T-helper 22 cell (primary cell): ENCODE results near the gene IFNG-AS1.

Experiments
- DNase-seq: peaks from one replicate; pipeline ENCODE4 v3.0.0-alpha.2; 2020; ENCODE audit warnings: low read depth

IFNG-AS1 gene

GRCh38 chr12:67989184-67989920 is at the start of gene IFNG-AS1:
TSS of gene IFNG-AS1 (plus strand) at chr12:67989447.
- DNase-seq, result no peak

- DNase-seq, result no peak
These were observed 49.6 kb upstream of the IFNG-AS1 start for GRCh38 chr12:67939611-67940010.

GRCh38 chr12:67940780-67941243 is 48.4 kb upstream of the IFNG-AS1 start:
- DNase-seq, result no peak

- DNase-seq, result no peak
These were observed 46.5 kb upstream of the IFNG-AS1 start for GRCh38 chr12:67942724-67943123.

GRCh38 chr12:67943141-67943892 is 45.9 kb upstream of the IFNG-AS1 start:
- DNase-seq, result no peak

GRCh38 chr12:67944093-67944492 is 45.2 kb upstream of the IFNG-AS1 start:
- DNase-seq, result no peak

- DNase-seq, result no peak
These were observed 36.5 kb upstream of the IFNG-AS1 start for GRCh38 chr12:67952787-67953186.

GRCh38 chr12:67957383-67957782 is 31.9 kb upstream of the IFNG-AS1 start:
- no peak for DNase-seq

GRCh38 chr12:67958187-67958586 is 31.1 kb upstream of the IFNG-AS1 start:
- DNase-seq, result no peak

- DNase-seq, result no peak
These were observed 24.8 kb upstream of the IFNG-AS1 start for GRCh38 chr12:67964456-67964855.

- DNase-seq, result no peak
These were observed 22.7 kb upstream of the IFNG-AS1 start for GRCh38 chr12:67966560-67966959.

GRCh38 chr12:67968321-67968720 is 20.9 kb upstream of the IFNG-AS1 start:
- no peak for DNase-seq

- no peak for DNase-seq
These were observed 20.5 kb upstream of the IFNG-AS1 start for GRCh38 chr12:67968725-67969124.

GRCh38 chr12:67969134-67969802 is 20.0 kb upstream of the IFNG-AS1 start:
- DNase-seq, result no peak

- DNase-seq, result no peak
These were observed 11.6 kb upstream of the IFNG-AS1 start for GRCh38 chr12:67977668-67978067.

- no peak for DNase-seq
These were observed 8.9 kb upstream of the IFNG-AS1 start for GRCh38 chr12:67980391-67980790.

- DNase-seq, result no peak
These were observed 7.7 kb upstream of the IFNG-AS1 start for GRCh38 chr12:67981287-67982162.

- no peak for DNase-seq
These were observed 7.1 kb upstream of the IFNG-AS1 start for GRCh38 chr12:67982164-67982563.

GRCh38 chr12:67986632-67987031 is 2.6 kb upstream of the IFNG-AS1 start:
- no peak for DNase-seq

GRCh38 chr12:67988601-67989021 is 636 bp upstream of the IFNG-AS1 start:
- no peak for DNase-seq

GRCh38 chr12:67991158-67991557 is 1.9 kb downstream of the IFNG-AS1 start:
- DNase-seq, result no peak

GRCh38 chr12:67993143-67993542 is 3.9 kb downstream of the IFNG-AS1 start:
- no peak for DNase-seq
